Measurements from ENCODE around the gene OPCML. TPM values are rescaled to one million over a fixed set of nuclear protein-coding genes. Genes with fewer than 3 reads are reported as not detected.

Gene OPCML
- polyA plus RNA-seq, 1 donor (not counting 4 experiments of a cell fraction or from before 2014, with no cell fraction given) = 0.04 TPM

GRCh38 chr11:133107763-133108162, 424.5 kb downstream of the OPCML start:
- no peaks in the 10 kb centered on the region for H3K4me1 ChIP-seq (ENCODE audit: control insufficient read depth, extremely low read depth, insufficient read depth, low read length)
- H3K79me2 ChIP-seq (ENCODE audit: control insufficient read depth, insufficient read depth, low read length) = no peaks in the 10 kb centered on the region
- no peaks in the 10 kb centered on the region for H4K20me1 ChIP-seq (ENCODE audit: control insufficient read depth, extremely low read depth, insufficient read depth, low read length)
- FAIRE-seq (no peak), DNase-seq (ENCODE audit: low read depth, low spot score) (no peak)
- no peak overlapping the region for H3K4me2 ChIP-seq (ENCODE audit: control insufficient read depth, extremely low read depth, insufficient read depth, low read depth, low read length)
- TF ChIP-seq EZH2 (IDR thresholded peaks at IDR 0.05; ENCODE audit: low read length) (no peak), CTCF (optimal IDR thresholded peaks at IDR 0.05 in 1 of 3, IDR thresholded peaks at IDR 0.05 in 1 of 3, conservative IDR thresholded peaks at IDR 0.05 in 1 of 3; ENCODE audit: extremely low read depth in 1 of 3, insufficient read depth in 2 of 3, low read length in 3 of 3) (no peak)
- H3K4me3 ChIP-seq (ENCODE audit: control insufficient read depth in 2 of 3, extremely low read depth in 1 of 3, insufficient read depth in 2 of 3, low read depth in 1 of 3, low read length in 3 of 3) = no peak overlapping the region
- H2AFZ ChIP-seq (ENCODE audit: control insufficient read depth, low read length) = no peak overlapping the region
- H3K9me3 ChIP-seq (ENCODE audit: control insufficient read depth, low read depth, low read length) = no peaks in the 10 kb centered on the region
- no peaks in the 10 kb centered on the region for H3K36me3 ChIP-seq (ENCODE audit: control insufficient read depth in 2 of 2, extremely low read depth in 1 of 2, insufficient read depth in 2 of 2, low read length in 2 of 2)
- no peaks in the 10 kb centered on the region for H3K9me1 ChIP-seq (ENCODE audit: control insufficient read depth, extremely low read depth, insufficient read depth, low read length)
- no peak overlapping the region for H3K9ac ChIP-seq (ENCODE audit: control insufficient read depth, extremely low read depth, insufficient read depth, low read length)
- H3K27ac ChIP-seq (ENCODE audit: control insufficient read depth, insufficient read depth, low read length) = no peak overlapping the region
- no peaks in the 10 kb centered on the region for H3K27me3 ChIP-seq (ENCODE audit: control insufficient read depth, extremely low read depth, insufficient read depth, low read length)
- dilution Hi-C loops (cut with MboI; ENCODE audit: extremely low pct_ligation_motif_present, low sequenced_read_pairs) = no loop called here

- H2AFZ ChIP-seq (ENCODE audit: control insufficient read depth, low read length) = no peak overlapping the region
- no peaks in the 10 kb centered on the region for H4K20me1 ChIP-seq (ENCODE audit: control insufficient read depth, extremely low read depth, insufficient read depth, low read length)
- H3K4me2 ChIP-seq (ENCODE audit: control insufficient read depth, extremely low read depth, insufficient read depth, low read depth, low read length) = no peak overlapping the region
- dilution Hi-C loops (cut with MboI; ENCODE audit: extremely low pct_ligation_motif_present, low sequenced_read_pairs) = no loop called here
- TF ChIP-seq CTCF (optimal IDR thresholded peaks at IDR 0.05 in 1 of 3, IDR thresholded peaks at IDR 0.05 in 1 of 3, conservative IDR thresholded peaks at IDR 0.05 in 1 of 3; ENCODE audit: extremely low read depth in 1 of 3, insufficient read depth in 2 of 3, low read length in 3 of 3) = no peak
- no peaks in the 10 kb centered on the region for H3K79me2 ChIP-seq (ENCODE audit: control insufficient read depth, insufficient read depth, low read length)
- no peak overlapping the region for H3K27ac ChIP-seq (ENCODE audit: control insufficient read depth, insufficient read depth, low read length)
- H3K36me3 ChIP-seq (ENCODE audit: control insufficient read depth in 2 of 2, extremely low read depth in 1 of 2, insufficient read depth in 2 of 2, low read length in 2 of 2) = no peaks in the 10 kb centered on the region
- H3K9ac ChIP-seq (ENCODE audit: control insufficient read depth, extremely low read depth, insufficient read depth, low read length) = no peak overlapping the region
- no peaks in the 10 kb centered on the region for H3K9me3 ChIP-seq (ENCODE audit: control insufficient read depth, low read depth, low read length)
- H3K9me1 ChIP-seq (ENCODE audit: control insufficient read depth, extremely low read depth, insufficient read depth, low read length) = no peaks in the 10 kb centered on the region
- H3K4me3 ChIP-seq (ENCODE audit: control insufficient read depth in 2 of 3, extremely low read depth in 1 of 3, insufficient read depth in 2 of 3, low read depth in 1 of 3, low read length in 3 of 3) = no peak overlapping the region
- no peaks in the 10 kb centered on the region for H3K27me3 ChIP-seq (ENCODE audit: control insufficient read depth, extremely low read depth, insufficient read depth, low read length)
- DNase-seq (ENCODE audit: low read depth, low spot score) = no peak
- FAIRE-seq = no peak
- H3K4me1 ChIP-seq (ENCODE audit: control insufficient read depth, extremely low read depth, insufficient read depth, low read length) = no peaks in the 10 kb centered on the region
Observed at GRCh38 chr11:133107136-133107535, 425.2 kb downstream of the OPCML start.

Data from keratinocyte (primary cell).